ENCODE measurements around the gene HMGN2.

HMGN2 gene

GRCh38 chr1:26476958-26477357 lies 4.7 kb downstream of the HMGN2 start:
- peaks cover 10 to 49% (median 28%) of the 10 kb centered on the region in 4 experiments for H3K36me3 ChIP-seq (ENCODE audit: control insufficient read depth in 4 of 4, insufficient read depth in 4 of 4, low read length in 3 of 4)
- no peaks in the 10 kb centered on the region for H3K27me3 ChIP-seq (replicated peaks in 2 of 5; ENCODE audit: control insufficient read depth in 4 of 5, insufficient read depth in 5 of 5, low read length in 4 of 5)
- peak overlapping the region in 1 of 2 experiments; percentile 16 for H3K27ac ChIP-seq (ENCODE audit: insufficient read depth in 1 of 2, low read depth in 1 of 2, low read length in 2 of 2, poor library complexity in 1 of 2, severe bottlenecking in 2 of 2)
- peaks cover 10 to 18% (median 16%) of the 10 kb centered on the region in 4 experiments for H3K4me1 ChIP-seq (ENCODE audit: control extremely low read depth in 1 of 4, control insufficient read depth in 4 of 4, insufficient read depth in 4 of 4, low read length in 3 of 4)
- ChIA-PET POLR2A (no interaction called here), CTCF (interaction anchor here (0.9 kb wide), 1 partner anchor 23 kb away, joined by 4 read pairs; no protein-coding TSS in a partner anchor)
- H3K4me3 ChIP-seq (ENCODE audit: control insufficient read depth in 1 of 7, extremely low read depth in 1 of 7, insufficient read depth in 4 of 7, low read depth in 2 of 7, low read length in 6 of 7) = no peak overlapping the region
- no peaks in the 10 kb centered on the region for H3K9me3 ChIP-seq (ENCODE audit: control extremely low read depth in 1 of 5, control insufficient read depth in 4 of 5, insufficient read depth in 2 of 5, low read depth in 1 of 5, low read length in 4 of 5)
- 100% methylated on average over 2 of the region's 4 CpGs for WGBS (ENCODE audit: insufficient coverage)
- DNase-seq = no peak

- no peaks in the 10 kb centered on the region for H3K27me3 ChIP-seq (replicated peaks in 2 of 5; ENCODE audit: control insufficient read depth in 4 of 5, insufficient read depth in 5 of 5, low read length in 4 of 5)
- 85% methylated on average over 4 of the region's 8 CpGs for WGBS (ENCODE audit: insufficient coverage)
- H3K36me3 ChIP-seq (ENCODE audit: control insufficient read depth in 4 of 4, insufficient read depth in 4 of 4, low read length in 3 of 4) = peaks cover 10 to 49% (median 28%) of the 10 kb centered on the region in 4 experiments
- POLR2A ChIA-PET = no interaction called here
- CTCF ChIA-PET = interaction anchor here (0.9 kb wide), 1 partner anchor 22 kb away, joined by 4 read pairs; no protein-coding TSS in a partner anchor
- H3K4me3 ChIP-seq (ENCODE audit: control insufficient read depth in 1 of 7, extremely low read depth in 1 of 7, insufficient read depth in 4 of 7, low read depth in 2 of 7, low read length in 6 of 7) = no peak overlapping the region
- peaks cover 10 to 17% (median 16%) of the 10 kb centered on the region in 4 experiments for H3K4me1 ChIP-seq (ENCODE audit: control extremely low read depth in 1 of 4, control insufficient read depth in 4 of 4, insufficient read depth in 4 of 4, low read length in 3 of 4)
- no peak for DNase-seq
- H3K9me3 ChIP-seq (ENCODE audit: control extremely low read depth in 1 of 5, control insufficient read depth in 4 of 5, insufficient read depth in 2 of 5, low read depth in 1 of 5, low read length in 4 of 5) = no peaks in the 10 kb centered on the region
- H3K27ac ChIP-seq (ENCODE audit: insufficient read depth in 1 of 2, low read depth in 1 of 2, low read length in 2 of 2, poor library complexity in 1 of 2, severe bottlenecking in 2 of 2) = no peak overlapping the region
These were observed 5.4 kb downstream of the HMGN2 start for GRCh38 chr1:26477446-26478152.

- DNase-seq = no peak
- H3K4me1 ChIP-seq (ENCODE audit: control extremely low read depth in 1 of 4, control insufficient read depth in 4 of 4, insufficient read depth in 4 of 4, low read length in 3 of 4) = peaks cover 10 to 17% (median 15%) of the 10 kb centered on the region in 4 experiments
- ChIA-PET CTCF (interaction anchor here (1.0 kb wide), 1 partner anchor 11 kb away, joined by 3 read pairs; no protein-coding TSS in a partner anchor), POLR2A (no interaction called here)
- H3K4me3 ChIP-seq (ENCODE audit: control insufficient read depth in 1 of 7, extremely low read depth in 1 of 7, insufficient read depth in 4 of 7, low read depth in 2 of 7, low read length in 6 of 7) = no peak overlapping the region
- no peaks in the 10 kb centered on the region for H3K27me3 ChIP-seq (replicated peaks in 2 of 5; ENCODE audit: control insufficient read depth in 4 of 5, insufficient read depth in 5 of 5, low read length in 4 of 5)
- H3K36me3 ChIP-seq (ENCODE audit: control insufficient read depth in 4 of 4, insufficient read depth in 4 of 4, low read length in 3 of 4) = peaks cover 10 to 47% (median 28%) of the 10 kb centered on the region in 4 experiments
- no CpG with 5 or more reads among the region's 3 CpGs for WGBS (ENCODE audit: insufficient coverage)
- H3K27ac ChIP-seq (ENCODE audit: insufficient read depth in 1 of 2, low read depth in 1 of 2, low read length in 2 of 2, poor library complexity in 1 of 2, severe bottlenecking in 2 of 2) = no peak overlapping the region
- H3K9me3 ChIP-seq (ENCODE audit: control extremely low read depth in 1 of 5, control insufficient read depth in 4 of 5, insufficient read depth in 2 of 5, low read depth in 1 of 5, low read length in 4 of 5) = no peaks in the 10 kb centered on the region
These were observed 5.9 kb downstream of the HMGN2 start for GRCh38 chr1:26478159-26478558.

GRCh38 chr1:26478988-26479387 lies 6.7 kb downstream of the HMGN2 start:
- Histone ChIP-seq H3K9me3 (ENCODE audit: control extremely low read depth in 1 of 5, control insufficient read depth in 4 of 5, insufficient read depth in 2 of 5, low read depth in 1 of 5, low read length in 4 of 5) (no peaks in the 10 kb centered on the region), H3K4me3 (ENCODE audit: control insufficient read depth in 1 of 7, extremely low read depth in 1 of 7, insufficient read depth in 4 of 7, low read depth in 2 of 7, low read length in 6 of 7) (no peak overlapping the region), H3K4me1 (ENCODE audit: control extremely low read depth in 1 of 4, control insufficient read depth in 4 of 4, insufficient read depth in 4 of 4, low read length in 3 of 4) (peaks cover 2 to 9% (median 7%) of the 10 kb centered on the region in 4 experiments), H3K27me3 (replicated peaks in 2 of 5; ENCODE audit: control insufficient read depth in 4 of 5, insufficient read depth in 5 of 5, low read length in 4 of 5) (no peaks in the 10 kb centered on the region), H3K36me3 (ENCODE audit: control insufficient read depth in 4 of 4, insufficient read depth in 4 of 4, low read length in 3 of 4) (peaks cover 8 to 42% (median 26%) of the 10 kb centered on the region in 4 experiments), H3K27ac (ENCODE audit: insufficient read depth in 1 of 2, low read depth in 1 of 2, low read length in 2 of 2, poor library complexity in 1 of 2, severe bottlenecking in 2 of 2) (no peak overlapping the region)
- 88% methylated on average over 4 of the region's 6 CpGs for WGBS (ENCODE audit: insufficient coverage)
- CTCF ChIA-PET = interaction anchor here (0.6 to 1.0 kb wide), 2 partner anchors 10 to 1413 kb away, joined by 3 read pairs; no protein-coding TSS in a partner anchor
- no peak for DNase-seq
- POLR2A ChIA-PET = interaction anchor here (0.6 kb wide), 1 partner anchor 307 kb away, joined by 3 read pairs; no protein-coding TSS in a partner anchor

- CTCF ChIA-PET = no interaction called here
- POLR2A ChIA-PET = no interaction called here
- no peak overlapping the region for H3K27ac ChIP-seq (ENCODE audit: insufficient read depth in 1 of 2, low read depth in 1 of 2, low read length in 2 of 2, poor library complexity in 1 of 2, severe bottlenecking in 2 of 2)
- no peaks in the 10 kb centered on the region for H3K9me3 ChIP-seq (ENCODE audit: control extremely low read depth in 1 of 5, control insufficient read depth in 4 of 5, insufficient read depth in 2 of 5, low read depth in 1 of 5, low read length in 4 of 5)
- H3K36me3 ChIP-seq (ENCODE audit: control insufficient read depth in 4 of 4, insufficient read depth in 4 of 4, low read length in 3 of 4) = peaks cover 0 to 11% (median 3%) of the 10 kb centered on the region in 4 experiments
- WGBS (ENCODE audit: insufficient coverage) = 86% methylated on average over 1 of the region's 2 CpGs
- H3K4me3 ChIP-seq (ENCODE audit: control insufficient read depth in 1 of 7, extremely low read depth in 1 of 7, insufficient read depth in 4 of 7, low read depth in 2 of 7, low read length in 6 of 7) = no peak overlapping the region
- no peaks in the 10 kb centered on the region for H3K4me1 ChIP-seq (ENCODE audit: control extremely low read depth in 1 of 4, control insufficient read depth in 4 of 4, insufficient read depth in 4 of 4, low read length in 3 of 4)
- no peaks in the 10 kb centered on the region for H3K27me3 ChIP-seq (replicated peaks in 2 of 5; ENCODE audit: control insufficient read depth in 4 of 5, insufficient read depth in 5 of 5, low read length in 4 of 5)
- no peak for DNase-seq
These were observed 10.7 kb downstream of the HMGN2 start for GRCh38 chr1:26482921-26483320.

GRCh38 chr1:26483980-26484379 lies 11.7 kb downstream of the HMGN2 start:
- no peaks in the 10 kb centered on the region for H3K9me3 ChIP-seq (ENCODE audit: control extremely low read depth in 1 of 5, control insufficient read depth in 4 of 5, insufficient read depth in 2 of 5, low read depth in 1 of 5, low read length in 4 of 5)
- H3K27ac ChIP-seq (ENCODE audit: insufficient read depth in 1 of 2, low read depth in 1 of 2, low read length in 2 of 2, poor library complexity in 1 of 2, severe bottlenecking in 2 of 2) = no peak overlapping the region
- peaks cover 0 to 6% (median 1%) of the 10 kb centered on the region in 4 experiments for H3K36me3 ChIP-seq (ENCODE audit: control insufficient read depth in 4 of 4, insufficient read depth in 4 of 4, low read length in 3 of 4)
- ChIA-PET POLR2A (no interaction called here), CTCF (no interaction called here)
- no peaks in the 10 kb centered on the region for H3K27me3 ChIP-seq (replicated peaks in 2 of 5; ENCODE audit: control insufficient read depth in 4 of 5, insufficient read depth in 5 of 5, low read length in 4 of 5)
- no CpG with 5 or more reads among the region's 2 CpGs for WGBS (ENCODE audit: insufficient coverage)
- no peak overlapping the region for H3K4me3 ChIP-seq (ENCODE audit: control insufficient read depth in 1 of 7, extremely low read depth in 1 of 7, insufficient read depth in 4 of 7, low read depth in 2 of 7, low read length in 6 of 7)
- DNase-seq = no peak
- H3K4me1 ChIP-seq (ENCODE audit: control extremely low read depth in 1 of 4, control insufficient read depth in 4 of 4, insufficient read depth in 4 of 4, low read length in 3 of 4) = no peaks in the 10 kb centered on the region

- no peak for DNase-seq
- Histone ChIP-seq H3K9me3 (ENCODE audit: control extremely low read depth in 1 of 5, control insufficient read depth in 4 of 5, insufficient read depth in 2 of 5, low read depth in 1 of 5, low read length in 4 of 5) (no peaks in the 10 kb centered on the region), H3K36me3 (ENCODE audit: control insufficient read depth in 4 of 4, insufficient read depth in 4 of 4, low read length in 3 of 4) (no peaks in the 10 kb centered on the region), H3K27me3 (replicated peaks in 2 of 5; ENCODE audit: control insufficient read depth in 4 of 5, insufficient read depth in 5 of 5, low read length in 4 of 5) (no peaks in the 10 kb centered on the region), H3K27ac (ENCODE audit: insufficient read depth in 1 of 2, low read depth in 1 of 2, low read length in 2 of 2, poor library complexity in 1 of 2, severe bottlenecking in 2 of 2) (no peak overlapping the region), H3K4me3 (ENCODE audit: control insufficient read depth in 1 of 7, extremely low read depth in 1 of 7, insufficient read depth in 4 of 7, low read depth in 2 of 7, low read length in 6 of 7) (no peak overlapping the region), H3K4me1 (ENCODE audit: control extremely low read depth in 1 of 4, control insufficient read depth in 4 of 4, insufficient read depth in 4 of 4, low read length in 3 of 4) (no peaks in the 10 kb centered on the region)
- WGBS (ENCODE audit: insufficient coverage) = 95% methylated on average over 4 of the region's 4 CpGs
- POLR2A ChIA-PET = no interaction called here
- CTCF ChIA-PET = interaction anchor here (0.9 to 1.2 kb wide), 4 partner anchors 9 to 47 kb away, joined by 3 to 5 read pairs (median 3); no protein-coding TSS in a partner anchor
These were observed 17.9 kb downstream of the HMGN2 start for GRCh38 chr1:26490155-26490554.

Data from common myeloid progenitor, CD34-positive (primary cell).